ENCODE measurements around the gene RAB22A. TPM values are rescaled to one million over a fixed set of nuclear protein-coding genes. Genes with fewer than 3 reads are reported as not detected.
"Not testable (repeated sequence)": the region's sequence is repeated elsewhere in the genome, so short reads cannot be mapped to it uniquely, and the experiment has no call there.

Gene RAB22A
- total RNA-seq, 6 donors from 2014 or later = 9.9 to 27.8 (median 21.1) TPM

- ATAC-seq (ENCODE audit: low FRiP score in 2 of 2) (no peak), DNase-seq (no peak)
- Histone ChIP-seq H3K4me1 (no peaks in the 10 kb centered on the region), H3K4me3 (no peak overlapping the region), H3K27me3 (no peaks in the 10 kb centered on the region), H3K36me3 (peaks cover 0 to 20% (median 2%) of the 10 kb centered on the region in 4 donors), H3K9me3 (no peaks in the 10 kb centered on the region), H3K27ac (no peak overlapping the region)
- 90 to 95% methylated on average over 3 of the region's 3 CpGs for WGBS, 2 donors
- no peak for TF ChIP-seq POLR2A (IDR thresholded peaks at IDR 0.05)
- no peak for TF ChIP-seq EP300 (IDR thresholded peaks at IDR 0.05)
- no peak for TF ChIP-seq POLR2AphosphoS5 (IDR thresholded peaks at IDR 0.05)
- TF ChIP-seq CTCF (IDR thresholded peaks at IDR 0.05) = no peak
These were observed 57.4 kb downstream of the RAB22A start for GRCh38 chr20:58366866-58367265.

- DNase-seq (no peak), ATAC-seq (ENCODE audit: low FRiP score in 2 of 2) (no peak)
- H3K4me1 ChIP-seq = no peaks in the 10 kb centered on the region
- H3K27ac ChIP-seq = no peak overlapping the region
- 58 to 65% methylated on average over 9 of the region's 9 CpGs for WGBS, 2 donors
- no peaks in the 10 kb centered on the region for H3K9me3 ChIP-seq
- H3K36me3 ChIP-seq = peaks cover 0 to 5% (median 0%) of the 10 kb centered on the region in 4 donors
- TF ChIP-seq POLR2AphosphoS5 (IDR thresholded peaks at IDR 0.05) (no peak), CTCF (IDR thresholded peaks at IDR 0.05) (no peak), POLR2A (IDR thresholded peaks at IDR 0.05) (no peak)
- H3K4me3 ChIP-seq = no peak overlapping the region
- H3K27me3 ChIP-seq = no peaks in the 10 kb centered on the region
These were observed 63.3 kb downstream of the RAB22A start for GRCh38 chr20:58372806-58373205.

GRCh38 chr20:58373296-58373695, 63.8 kb downstream of the RAB22A start:
- not testable (repeated sequence) for H3K36me3 ChIP-seq; H3K9me3 ChIP-seq; H3K4me3 ChIP-seq; ATAC-seq (ENCODE audit: low FRiP score in 2 of 2); H3K27me3 ChIP-seq; DNase-seq; H3K4me1 ChIP-seq; H3K27ac ChIP-seq
- 93 to 94% methylated on average over 8 of the region's 8 CpGs for WGBS, 2 donors

GRCh38 chr20:58374027-58374850, 64.7 kb downstream of the RAB22A start:
- TF ChIP-seq POLR2AphosphoS5 (IDR thresholded peaks at IDR 0.05) = no peak
- TF ChIP-seq CTCF (IDR thresholded peaks at IDR 0.05) = no peak
- no peaks in the 10 kb centered on the region for H3K9me3 ChIP-seq
- H3K36me3 ChIP-seq = no peaks in the 10 kb centered on the region
- no peaks in the 10 kb centered on the region for H3K27me3 ChIP-seq
- peak in 1 of 2 donors; percentile 51 for ATAC-seq (ENCODE audit: low FRiP score in 2 of 2)
- no peak overlapping the region for H3K27ac ChIP-seq
- DNase-seq = no peak
- 72 to 77% methylated on average over 16 to 19 of the region's 19 CpGs for WGBS, 2 donors
- no peak overlapping the region for H3K4me3 ChIP-seq
- H3K4me1 ChIP-seq = no peaks in the 10 kb centered on the region

GRCh38 chr20:58374906-58375758, 65.6 kb downstream of the RAB22A start:
- DNase-seq = no peak

More at GRCh38 chr20:58374906-58375758, 65.6 kb downstream of the RAB22A start:
- Histone ChIP-seq H3K27ac (no peak overlapping the region), H3K27me3 (no peaks in the 10 kb centered on the region), H3K4me3 (no peak overlapping the region), H3K36me3 (no peaks in the 10 kb centered on the region), H3K9me3 (no peaks in the 10 kb centered on the region), H3K4me1 (no peaks in the 10 kb centered on the region)
- TF ChIP-seq EP300 (IDR thresholded peaks at IDR 0.05) (no peak), CTCF (IDR thresholded peaks at IDR 0.05) (no peak), POLR2AphosphoS5 (IDR thresholded peaks at IDR 0.05) (no peak), POLR2A (IDR thresholded peaks at IDR 0.05) (no peak)
- 39 to 52% methylated on average over 8 of the region's 8 CpGs for WGBS, 2 donors
- ATAC-seq (ENCODE audit: low FRiP score in 2 of 2) = peak in 1 of 2 donors; percentile 26
